Lung (tissue), 12 donors: ENCODE data around the gene KRTAP5-9. TPM values are rescaled to one million over a fixed set of nuclear protein-coding genes. Genes with fewer than 3 reads are reported as not detected.

Experiments
- ATAC-seq: fragments of 200-7000 bp; cut with Tn5 transposase; one replicate; pipeline ENCODE4 v1.9.1; 2020; ENCODE audit warnings: moderate number of reproducible peaks; ENCODE audit not compliant: insufficient read depth, low FRiP score
- DNase-seq, 3 donors: peaks; one replicate each; pipeline ENCODE4 v3.0.0-alpha.2; 2013 to 2017
- H3K27ac ChIP-seq, 2 donors: one replicate each; pipeline ENCODE4 v1.5.1; 2013; ENCODE audit warnings: mild to moderate bottlenecking in 2 of 2, moderate library complexity in 2 of 2, control low read depth in 1 of 2, inconsistent platforms in 1 of 2, low read depth in 1 of 2, low read length in 1 of 2
- H3K27me3 ChIP-seq, 3 donors: one replicate each; pipeline ENCODE4 v1.5.1; 2013; ENCODE audit warnings: low read length in 2 of 3; ENCODE audit not compliant: control insufficient read depth in 3 of 3, insufficient read depth in 3 of 3
- H3K36me3 ChIP-seq, 4 donors: one replicate each; pipeline ENCODE4 v1.5.1; 2013; ENCODE audit warnings: low read length in 4 of 4, mild to moderate bottlenecking in 1 of 4, moderate library complexity in 1 of 4; ENCODE audit not compliant: control insufficient read depth in 4 of 4, insufficient read depth in 4 of 4
- H3K4me1 ChIP-seq, 5 donors: one replicate each; pipeline ENCODE4 v1.5.1; 2013; ENCODE audit warnings: low read length in 5 of 5, mild to moderate bottlenecking in 2 of 5, moderate library complexity in 1 of 5; ENCODE audit not compliant: control insufficient read depth in 5 of 5, insufficient read depth in 5 of 5
- H3K4me3 ChIP-seq: one replicate; pipeline ENCODE4 v1.5.1; 2013; ENCODE audit warnings: mild to moderate bottlenecking, control low read depth, moderate library complexity
- H3K9ac ChIP-seq, 2 donors: one replicate each; pipeline ENCODE4 v1.5.1; 2013; ENCODE audit warnings: low read length in 2 of 2, control low read depth in 1 of 2; ENCODE audit not compliant: insufficient read depth in 1 of 2
- H3K9me3 ChIP-seq, 4 donors: one replicate each; pipeline ENCODE4 v1.5.1; 2013; ENCODE audit warnings: low read length in 3 of 4, mild to moderate bottlenecking in 1 of 4, moderate library complexity in 1 of 4; ENCODE audit not compliant: control insufficient read depth in 4 of 4, insufficient read depth in 3 of 4
- WGBS, 2 donors: extraction: QIAGEN DNeasy Blood & Tissue Kit; methylation state at CpG; one replicate each; pipeline ENCODE4 v1.1.7; 2013; 5-methylcytosine and 5-hydroxymethylcytosine counted together
- polyA plus RNA-seq, 2 donors: library from polyadenylated mRNA; stranded (reverse); fragments of 200-250 nt; gene quantifications; one replicate each; pipeline ENCODE4 v1.2.1, GENCODE V29; 2013
- total RNA-seq, 2 donors: library from RNA; depleted of rRNA in 1 of 2; stranded (reverse); fragments of >200 nt in 1 of 2; gene quantifications; one replicate each; pipeline ENCODE4 v1.2.1, GENCODE V29; 2014 to 2021
- TF ChIP-seq, protein P1 (sequence below): IDR thresholded peaks from 2 replicates; pipeline ENCODE4 v1.5.1; 2012; ENCODE audit warnings: mild to moderate bottlenecking; ENCODE audit errors: control extremely low read depth, extremely low read depth
- donor health status: control.
- donor health status: control.
- donor health status: Bipolar disorder and iron deficiency.
- donor health status: healthy.
- donor health status: DM: yes; HTN: yes; CAD: no.

Gene KRTAP5-9
- total and polyA plus RNA-seq, 4 donors: 0.13 to 0.52 (median 0.29) TPM

DNA sequence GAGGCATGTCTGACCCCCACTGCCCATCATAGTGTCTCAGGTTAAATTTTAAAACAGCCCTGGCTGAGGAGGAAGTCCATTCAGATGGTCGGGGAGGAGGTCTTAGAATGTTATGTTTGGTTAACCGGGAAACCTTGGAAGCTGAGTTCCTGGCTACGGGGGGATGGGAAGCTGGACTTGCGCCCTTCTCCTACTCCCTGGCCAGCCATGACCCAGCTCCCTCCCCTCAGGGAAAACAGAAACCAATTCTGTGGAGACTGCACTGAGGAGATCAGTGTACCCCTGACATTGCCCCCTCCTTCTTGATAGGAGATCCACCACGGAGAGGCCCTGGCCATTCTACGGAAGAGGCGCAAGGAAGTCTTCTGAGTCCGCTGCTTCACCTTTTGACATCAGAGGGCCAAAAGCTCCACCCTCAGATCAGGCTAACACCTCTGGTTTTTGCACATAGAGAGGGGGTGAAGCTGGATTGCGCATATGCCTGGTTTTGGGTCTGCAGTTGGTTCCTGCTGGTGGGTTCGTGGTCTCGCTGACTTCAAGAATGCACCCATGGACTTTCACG is 2.7 kb upstream of the KRTAP5-9 start:
- Histone ChIP-seq H3K9ac (no peak overlapping the region), H3K27ac (no peak overlapping the region), H3K4me3 (no peak overlapping the region), H3K9me3 (no peaks in the 10 kb centered on the region), H3K4me1 (no peaks in the 10 kb centered on the region), H3K27me3 (no peaks in the 10 kb centered on the region), H3K36me3 (no peaks in the 10 kb centered on the region)
- DNase-seq (no peak), ATAC-seq (no peak)
- TF ChIP-seq, protein P1, sequence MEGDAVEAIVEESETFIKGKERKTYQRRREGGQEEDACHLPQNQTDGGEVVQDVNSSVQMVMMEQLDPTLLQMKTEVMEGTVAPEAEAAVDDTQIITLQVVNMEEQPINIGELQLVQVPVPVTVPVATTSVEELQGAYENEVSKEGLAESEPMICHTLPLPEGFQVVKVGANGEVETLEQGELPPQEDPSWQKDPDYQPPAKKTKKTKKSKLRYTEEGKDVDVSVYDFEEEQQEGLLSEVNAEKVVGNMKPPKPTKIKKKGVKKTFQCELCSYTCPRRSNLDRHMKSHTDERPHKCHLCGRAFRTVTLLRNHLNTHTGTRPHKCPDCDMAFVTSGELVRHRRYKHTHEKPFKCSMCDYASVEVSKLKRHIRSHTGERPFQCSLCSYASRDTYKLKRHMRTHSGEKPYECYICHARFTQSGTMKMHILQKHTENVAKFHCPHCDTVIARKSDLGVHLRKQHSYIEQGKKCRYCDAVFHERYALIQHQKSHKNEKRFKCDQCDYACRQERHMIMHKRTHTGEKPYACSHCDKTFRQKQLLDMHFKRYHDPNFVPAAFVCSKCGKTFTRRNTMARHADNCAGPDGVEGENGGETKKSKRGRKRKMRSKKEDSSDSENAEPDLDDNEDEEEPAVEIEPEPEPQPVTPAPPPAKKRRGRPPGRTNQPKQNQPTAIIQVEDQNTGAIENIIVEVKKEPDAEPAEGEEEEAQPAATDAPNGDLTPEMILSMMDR: no peak
- WGBS, 2 donors: 83% methylated on average over 12 of the region's 12 CpGs

DNA sequence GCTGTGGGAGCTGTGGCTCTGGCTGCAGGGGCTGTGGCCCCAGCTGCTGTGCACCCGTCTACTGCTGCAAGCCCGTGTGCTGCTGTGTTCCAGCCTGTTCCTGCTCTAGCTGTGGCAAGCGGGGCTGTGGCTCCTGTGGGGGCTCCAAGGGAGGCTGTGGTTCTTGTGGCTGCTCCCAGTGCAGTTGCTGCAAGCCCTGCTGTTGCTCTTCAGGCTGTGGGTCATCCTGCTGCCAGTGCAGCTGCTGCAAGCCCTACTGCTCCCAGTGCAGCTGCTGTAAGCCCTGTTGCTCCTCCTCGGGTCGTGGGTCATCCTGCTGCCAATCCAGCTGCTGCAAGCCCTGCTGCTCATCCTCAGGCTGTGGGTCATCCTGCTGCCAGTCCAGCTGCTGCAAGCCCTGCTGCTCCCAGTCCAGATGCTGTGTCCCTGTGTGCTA is 514 bp downstream of the KRTAP5-9 start:
- H3K4me3 ChIP-seq: no peak overlapping the region
- H3K27me3 ChIP-seq: no peaks in the 10 kb centered on the region
- no peaks in the 10 kb centered on the region for H3K36me3 ChIP-seq
- H3K4me1 ChIP-seq: no peaks in the 10 kb centered on the region
- no peak overlapping the region for H3K9ac ChIP-seq
- DNase-seq (no peak), ATAC-seq (no peak)
- 39 to 47% methylated on average over 5 of the region's 5 CpGs for WGBS, 2 donors
- TF ChIP-seq, protein P1: no peak
- H3K27ac ChIP-seq: no peak overlapping the region
- no peaks in the 10 kb centered on the region for H3K9me3 ChIP-seq

DNA sequence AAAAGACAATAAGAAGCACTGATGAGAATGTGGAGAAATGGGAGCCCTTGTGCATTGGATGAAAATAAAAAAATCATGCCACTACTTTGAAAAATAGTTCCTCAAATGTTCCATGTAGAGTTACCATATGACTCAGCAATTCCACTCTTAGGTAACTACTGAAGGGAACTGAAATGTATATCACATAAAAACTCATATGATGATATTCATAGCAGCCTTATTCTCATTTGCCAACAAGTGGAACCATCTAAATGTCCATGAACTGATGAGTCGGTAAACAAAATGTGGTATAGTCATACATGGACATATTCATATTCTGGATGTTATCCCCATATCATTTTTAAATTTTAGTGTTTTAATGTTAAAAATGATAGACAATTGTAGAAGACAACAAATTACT is 3.5 kb downstream of the KRTAP5-9 start:
- ATAC-seq (no peak), DNase-seq (no peak)
- WGBS, 2 donors: 91 to 97% methylated on average over 1 of the region's 1 CpG
- no peaks in the 10 kb centered on the region for H3K4me1 ChIP-seq
- H3K27me3 ChIP-seq: no peaks in the 10 kb centered on the region
- no peak overlapping the region for H3K27ac ChIP-seq
- no peaks in the 10 kb centered on the region for H3K9me3 ChIP-seq
- no peak overlapping the region for H3K9ac ChIP-seq
- H3K4me3 ChIP-seq: no peak overlapping the region
- no peaks in the 10 kb centered on the region for H3K36me3 ChIP-seq
- TF ChIP-seq, protein P1: no peak

DNA sequence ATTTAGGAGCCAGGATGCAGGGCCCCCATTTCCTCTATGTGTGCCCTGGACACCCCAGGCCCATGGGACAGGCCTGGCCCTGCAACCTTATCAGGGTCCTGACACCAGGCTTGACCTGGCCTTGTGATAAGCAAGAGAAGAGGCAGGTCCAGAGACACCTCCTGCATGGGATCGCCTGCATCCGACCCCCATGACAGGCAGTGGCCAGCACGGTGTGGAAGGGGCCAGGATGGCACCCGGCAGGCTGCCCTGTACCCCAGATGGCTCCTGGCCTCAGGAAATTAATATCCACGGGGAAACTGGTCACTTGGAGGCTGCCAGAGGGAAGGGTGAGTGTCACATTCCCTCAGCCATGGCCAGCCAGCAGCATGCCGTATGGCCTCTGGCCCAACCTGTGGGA is 6.8 kb downstream of the KRTAP5-9 start:
- Histone ChIP-seq H3K27me3 (no peaks in the 10 kb centered on the region), H3K27ac (no peak overlapping the region), H3K9me3 (no peaks in the 10 kb centered on the region), H3K4me3 (no peak overlapping the region), H3K4me1 (no peaks in the 10 kb centered on the region), H3K36me3 (no peaks in the 10 kb centered on the region), H3K9ac (no peak overlapping the region)
- TF ChIP-seq, protein P1: no peak
- DNase-seq (no peak), ATAC-seq (no peak)
- WGBS, 2 donors: 92 to 95% methylated on average over 6 of the region's 6 CpGs
